Endothelial cell of umbilical vein (primary cell): ENCODE measurements around the gene ETFRF1.

Experiments
- CTCF ChIP-seq, 2 donors: IDR thresholded peaks; 1 replicate in 1 of 2; 2 replicates in 1 of 2; pipeline ENCODE4 v1.5.1; 2011; ENCODE audit warnings: low read length in 2 of 2, mild to moderate bottlenecking in 2 of 2, moderate library complexity in 2 of 2, control low read depth in 1 of 2, inconsistent platforms in 1 of 2, low read depth in 1 of 2; ENCODE audit not compliant: insufficient read depth in 1 of 2; ENCODE audit errors: extremely low read depth in 1 of 2
- EZH2 ChIP-seq: IDR thresholded peaks from 2 replicates; pipeline ENCODE4 v1.6.1; 2012; ENCODE audit warnings: borderline replicate concordance, low read depth, mild to moderate bottlenecking, moderate library complexity, low read length, inconsistent platforms; ENCODE audit not compliant: severe bottlenecking
- JUN ChIP-seq: IDR thresholded peaks from 2 replicates; pipeline ENCODE4 v1.6.1; 2011; ENCODE audit warnings: borderline replicate concordance, low read depth; ENCODE audit not compliant: insufficient read length, insufficient read depth
- MAX ChIP-seq: IDR thresholded peaks from 2 replicates; pipeline ENCODE4 v1.6.1; 2011; ENCODE audit not compliant: insufficient read depth, insufficient read length
- MYC ChIP-seq: IDR thresholded peaks from one replicate; pipeline ENCODE4 v1.6.1; 2011; ENCODE audit warnings: mild to moderate bottlenecking, low read depth, low read length
- POLR2A ChIP-seq: IDR thresholded peaks from 2 replicates; pipeline ENCODE4 v1.6.1; 2012; ENCODE audit warnings: low read depth, mild to moderate bottlenecking, control low read depth, low read length
- POLR2AphosphoS5 ChIP-seq: IDR thresholded peaks from 2 replicates; pipeline ENCODE4 v1.6.1; 2012; ENCODE audit warnings: low read depth, mild to moderate bottlenecking, control low read depth, low read length, moderate library complexity; ENCODE audit not compliant: insufficient read depth

GRCh38 chr12:25189656-25190055 is 5.4 kb upstream of the ETFRF1 start:
- TF ChIP-seq POLR2AphosphoS5, result no peak
- TF ChIP-seq CTCF (IDR thresholded peaks at IDR 0.05; ENCODE audit: extremely low read depth in 1 of 2, insufficient read depth in 1 of 2, low read depth in 1 of 2, low read length in 2 of 2), result no peak
- TF ChIP-seq POLR2A, result no peak
- TF ChIP-seq MAX, result no peak
- no peak for TF ChIP-seq EZH2
- no peak for TF ChIP-seq JUN
- TF ChIP-seq MYC, result no peak
